ENCODE data around the gene SLK.

Gene SLK

DNA sequence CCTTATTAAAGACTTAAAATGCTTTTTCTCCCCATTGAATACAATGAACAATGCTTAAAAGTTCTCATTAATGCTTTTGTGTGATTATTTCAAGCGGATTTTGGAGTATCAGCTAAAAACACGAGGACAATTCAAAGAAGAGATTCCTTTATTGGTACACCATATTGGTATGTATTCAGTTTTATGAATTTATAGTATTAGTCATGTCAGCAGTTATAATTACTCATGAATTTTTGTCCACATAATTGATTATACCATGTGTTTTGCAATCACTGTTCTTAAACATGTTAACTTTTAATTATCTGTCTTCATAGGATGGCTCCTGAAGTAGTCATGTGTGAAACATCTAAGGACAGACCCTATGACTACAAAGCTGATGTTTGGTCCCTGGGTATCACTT, 31.9 kb downstream of the SLK start:
- H3K4me3 ChIP-seq (replicated peaks; ENCODE audit: low read depth, low read length): no peak overlapping the region
- no peak for DNase-seq (ENCODE audit: low read depth)
- TF ChIP-seq, protein P1, sequence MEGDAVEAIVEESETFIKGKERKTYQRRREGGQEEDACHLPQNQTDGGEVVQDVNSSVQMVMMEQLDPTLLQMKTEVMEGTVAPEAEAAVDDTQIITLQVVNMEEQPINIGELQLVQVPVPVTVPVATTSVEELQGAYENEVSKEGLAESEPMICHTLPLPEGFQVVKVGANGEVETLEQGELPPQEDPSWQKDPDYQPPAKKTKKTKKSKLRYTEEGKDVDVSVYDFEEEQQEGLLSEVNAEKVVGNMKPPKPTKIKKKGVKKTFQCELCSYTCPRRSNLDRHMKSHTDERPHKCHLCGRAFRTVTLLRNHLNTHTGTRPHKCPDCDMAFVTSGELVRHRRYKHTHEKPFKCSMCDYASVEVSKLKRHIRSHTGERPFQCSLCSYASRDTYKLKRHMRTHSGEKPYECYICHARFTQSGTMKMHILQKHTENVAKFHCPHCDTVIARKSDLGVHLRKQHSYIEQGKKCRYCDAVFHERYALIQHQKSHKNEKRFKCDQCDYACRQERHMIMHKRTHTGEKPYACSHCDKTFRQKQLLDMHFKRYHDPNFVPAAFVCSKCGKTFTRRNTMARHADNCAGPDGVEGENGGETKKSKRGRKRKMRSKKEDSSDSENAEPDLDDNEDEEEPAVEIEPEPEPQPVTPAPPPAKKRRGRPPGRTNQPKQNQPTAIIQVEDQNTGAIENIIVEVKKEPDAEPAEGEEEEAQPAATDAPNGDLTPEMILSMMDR (IDR thresholded peaks at IDR 0.05; ENCODE audit: low read length, missing control alignments): no peak

DNA sequence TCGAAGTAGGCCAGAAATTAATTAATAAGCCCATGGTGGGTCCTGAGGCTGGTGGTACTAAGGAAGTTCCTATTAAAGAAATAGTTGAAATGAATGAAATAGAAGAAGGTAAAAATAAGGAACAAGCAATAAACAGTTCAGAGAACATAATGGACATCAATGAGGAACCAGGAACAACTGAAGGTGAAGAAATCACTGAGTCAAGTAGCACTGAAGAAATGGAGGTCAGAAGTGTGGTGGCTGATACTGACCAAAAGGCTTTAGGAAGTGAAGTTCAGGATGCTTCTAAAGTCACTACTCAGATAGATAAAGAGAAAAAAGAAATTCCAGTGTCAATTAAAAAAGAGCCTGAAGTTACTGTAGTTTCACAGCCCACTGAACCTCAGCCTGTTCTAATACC, 36.0 kb downstream of the SLK start:
- no peak overlapping the region for H3K4me3 ChIP-seq (replicated peaks; ENCODE audit: low read depth, low read length)
- TF ChIP-seq, protein P1 (IDR thresholded peaks at IDR 0.05; ENCODE audit: low read length, missing control alignments): no peak
- no peak for DNase-seq (ENCODE audit: low read depth)

DNA sequence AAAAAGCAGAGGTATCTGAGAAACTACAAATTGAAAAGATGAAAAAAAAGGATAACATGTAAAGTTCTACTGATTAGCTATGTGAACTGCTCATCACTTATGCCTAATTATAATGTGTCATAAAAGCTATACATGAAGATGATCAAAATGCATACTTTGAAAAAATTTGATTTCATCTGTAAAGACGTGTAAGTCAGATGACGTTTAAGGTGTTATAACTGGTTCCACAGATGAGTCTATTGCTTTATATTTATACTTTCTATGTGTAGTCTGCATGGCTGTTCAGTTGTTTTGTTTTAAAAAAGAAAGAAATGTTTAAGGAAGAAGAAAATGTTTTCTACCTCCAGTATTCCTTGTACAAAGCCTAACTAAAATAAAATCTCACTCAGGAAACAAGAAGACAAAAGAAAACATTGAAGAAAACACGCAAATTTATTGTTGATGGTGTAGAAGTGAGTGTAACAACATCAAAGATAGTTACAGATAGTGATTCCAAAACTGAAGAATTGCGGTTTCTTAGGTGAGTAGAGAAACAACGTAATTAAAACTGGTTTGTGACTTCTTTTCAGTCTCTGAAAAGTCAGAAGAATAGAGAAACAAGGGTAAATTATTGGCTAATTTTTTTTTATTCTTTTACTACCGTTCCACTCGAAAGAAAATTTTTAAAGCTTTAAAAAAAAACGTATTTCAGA, 38.4 kb downstream of the SLK start:
- no peak for DNase-seq (ENCODE audit: low read depth)
- H3K4me3 ChIP-seq (replicated peaks; ENCODE audit: low read depth, low read length): no peak overlapping the region
- TF ChIP-seq, protein P1 (IDR thresholded peaks at IDR 0.05; ENCODE audit: low read length, missing control alignments): no peak

DNA sequence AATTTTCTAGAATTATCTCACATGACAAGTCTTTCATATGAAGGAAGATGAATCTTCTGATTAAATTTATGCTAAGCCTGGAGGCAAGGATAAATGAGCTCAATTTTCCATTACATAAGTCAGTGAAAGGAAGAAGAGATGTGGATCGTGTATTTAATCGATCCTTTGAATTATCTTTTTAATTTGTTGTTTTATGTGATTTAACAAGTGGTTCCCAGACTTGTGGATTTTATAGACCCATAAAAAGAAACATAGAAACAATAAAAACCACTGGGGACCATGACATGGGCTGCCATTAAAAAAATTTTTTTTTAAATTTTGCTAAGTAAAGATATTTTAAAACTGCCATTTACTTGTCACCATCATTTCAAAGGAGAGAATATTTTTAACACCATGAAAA, 45.0 kb downstream of the SLK start:
- TF ChIP-seq, protein P1 (IDR thresholded peaks at IDR 0.05; ENCODE audit: low read length, missing control alignments): no peak
- no peak for DNase-seq (ENCODE audit: low read depth)
- H3K4me3 ChIP-seq (replicated peaks; ENCODE audit: low read depth, low read length): no peak overlapping the region

DNA sequence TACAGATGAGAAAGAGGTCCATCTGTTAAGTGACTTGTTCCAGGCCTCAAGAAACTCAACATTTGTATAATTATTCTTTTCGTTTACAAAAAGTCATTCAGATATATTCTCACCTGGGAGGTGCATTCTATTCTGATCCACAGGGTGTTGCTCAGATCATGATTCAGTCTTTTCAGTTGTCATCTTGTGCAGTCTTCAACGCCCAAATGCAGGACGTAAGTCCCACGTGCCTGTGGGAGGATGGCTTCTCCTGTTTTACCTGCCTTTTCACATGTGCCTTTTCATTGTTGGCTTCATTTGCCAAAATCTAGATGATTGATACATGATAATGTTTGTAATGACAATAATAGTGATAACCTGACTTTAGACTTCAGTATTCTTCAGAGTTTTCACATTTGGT, 46.5 kb downstream of the SLK start:
- TF ChIP-seq, protein P1 (IDR thresholded peaks at IDR 0.05; ENCODE audit: low read length, missing control alignments): no peak
- no peak for DNase-seq (ENCODE audit: low read depth)
- no peak overlapping the region for H3K4me3 ChIP-seq (replicated peaks; ENCODE audit: low read depth, low read length)

DNA sequence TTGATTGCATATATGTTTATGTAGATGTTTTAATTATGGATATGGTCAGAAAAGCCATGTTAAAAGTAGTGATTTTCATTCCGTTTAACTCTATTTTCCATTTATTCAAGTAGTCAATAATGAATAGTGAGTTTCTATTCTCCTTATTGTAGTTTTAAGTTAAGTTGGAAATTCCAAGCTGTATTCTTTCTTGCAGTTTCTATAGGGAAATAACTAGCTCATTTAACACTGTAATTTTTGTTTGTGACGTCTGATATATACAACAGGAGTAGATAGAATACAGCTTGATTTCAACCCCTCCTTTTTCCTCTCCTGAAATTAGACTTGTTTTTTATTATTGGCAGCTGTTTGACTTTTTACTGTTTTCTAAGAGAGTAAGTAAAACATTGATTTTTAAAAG, 47.2 kb downstream of the SLK start:
- H3K4me3 ChIP-seq (replicated peaks; ENCODE audit: low read depth, low read length): no peak overlapping the region
- no peak for DNase-seq (ENCODE audit: low read depth)
- TF ChIP-seq, protein P1 (IDR thresholded peaks at IDR 0.05; ENCODE audit: low read length, missing control alignments): no peak

DNA sequence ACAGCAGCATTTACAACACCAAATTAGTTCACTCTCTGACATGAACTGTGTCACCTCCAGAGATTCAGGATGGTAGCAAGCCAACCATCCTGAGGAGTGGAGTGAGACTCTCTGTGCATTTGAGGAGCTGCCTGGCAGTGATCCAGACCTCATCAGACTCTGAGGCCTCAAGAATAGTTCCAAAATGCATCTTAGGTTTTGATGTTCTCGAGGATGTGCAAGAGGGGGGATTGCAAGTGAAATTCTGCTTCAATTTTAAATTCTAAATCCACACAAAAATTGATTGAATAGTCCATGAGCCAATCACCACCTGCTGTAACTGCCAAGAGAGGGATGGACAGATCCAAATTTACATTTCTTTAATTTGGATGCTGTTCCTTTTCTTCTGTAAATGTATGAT, 49.7 kb downstream of the SLK start:
- DNase-seq (ENCODE audit: low read depth): no peak
- TF ChIP-seq, protein P1 (IDR thresholded peaks at IDR 0.05; ENCODE audit: low read length, missing control alignments): no peak

More for the DNA sequence above, 49.7 kb downstream of the SLK start:
- H3K4me3 ChIP-seq (replicated peaks; ENCODE audit: low read depth, low read length): no peak overlapping the region
